Stimulated activated CD4-positive, alpha-beta T cell treated with anti-CD3 and anti-CD28 coated beads, Interleukin-4, amount 100 ng/mL, for 24 hours (primary cell): ENCODE data around the gene TMOD1.
"Not testable (repeated sequence)": the region's sequence is repeated elsewhere in the genome, so short reads cannot be mapped to it uniquely, and the experiment has no call there.

ENCODE experiments used
- DNase-seq: peaks from one replicate; pipeline ENCODE4 v3.0.0-alpha.2; 2020

Gene TMOD1

DNA sequence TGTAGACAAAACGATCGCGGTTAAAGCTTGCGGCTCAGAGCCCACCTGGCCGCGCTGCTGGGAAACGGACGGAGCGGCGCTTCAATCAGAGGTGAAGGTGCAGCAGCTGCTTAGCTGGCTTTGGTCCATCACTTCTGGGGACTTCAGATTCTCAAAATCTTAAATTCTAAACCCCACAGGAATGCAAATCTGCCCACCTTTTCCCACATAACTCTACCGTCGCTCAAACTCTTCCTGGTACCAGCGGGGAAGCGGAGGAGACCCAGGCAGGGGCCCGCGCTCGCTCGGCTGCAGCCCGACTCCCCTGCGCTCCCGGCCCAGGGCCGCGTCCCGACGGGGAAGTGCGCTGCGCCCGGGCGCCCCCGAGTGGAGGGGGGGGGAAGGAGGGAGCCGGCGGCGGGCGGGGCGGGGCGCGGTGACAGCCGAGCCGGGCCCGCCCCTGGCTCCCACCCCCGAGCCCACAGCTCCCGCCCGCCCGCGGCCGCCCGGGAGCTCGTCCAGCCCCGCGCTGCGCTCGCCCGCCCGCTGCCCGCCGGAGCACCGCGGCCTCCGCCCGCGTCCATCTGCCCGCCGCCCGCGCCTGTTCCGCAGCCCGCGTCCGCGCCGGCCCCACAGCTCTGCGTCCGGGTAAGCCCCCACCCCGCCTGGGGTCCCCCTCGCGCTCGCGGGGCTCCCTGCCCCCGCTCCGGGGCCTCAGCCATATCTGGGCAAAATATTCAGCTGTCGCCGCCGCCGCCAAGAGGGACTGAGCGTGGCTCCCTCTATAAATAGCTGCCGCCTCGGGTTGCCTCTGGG is at the start of gene TMOD1:
Gene TMOD1 (plus strand): TSS at position 490 of the 795 bp plus-strand sequence. CDS start 22,523 bp downstream, outside the sequence.
- DNase-seq = peak; percentile 27

DNA sequence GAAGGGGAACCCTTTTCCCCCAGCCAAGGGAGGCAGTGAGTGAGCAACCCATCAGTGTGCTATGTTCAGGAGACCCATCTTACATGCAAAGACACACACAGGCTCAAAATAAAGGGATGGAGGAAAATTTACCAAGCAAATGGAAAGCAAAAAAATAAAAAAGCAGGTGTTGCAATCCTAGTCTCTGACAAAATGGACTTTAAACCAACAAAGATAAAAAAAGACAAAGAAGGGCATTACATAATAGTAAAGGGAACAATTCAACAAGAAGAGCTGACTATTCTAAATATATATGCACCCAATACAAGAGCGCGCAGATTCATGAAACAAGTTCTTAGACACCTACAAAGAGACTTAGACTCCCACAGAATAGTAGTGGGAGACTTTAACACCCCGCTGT is 47.9 kb upstream of the TMOD1 start:
- not testable (repeated sequence) for DNase-seq

DNA sequence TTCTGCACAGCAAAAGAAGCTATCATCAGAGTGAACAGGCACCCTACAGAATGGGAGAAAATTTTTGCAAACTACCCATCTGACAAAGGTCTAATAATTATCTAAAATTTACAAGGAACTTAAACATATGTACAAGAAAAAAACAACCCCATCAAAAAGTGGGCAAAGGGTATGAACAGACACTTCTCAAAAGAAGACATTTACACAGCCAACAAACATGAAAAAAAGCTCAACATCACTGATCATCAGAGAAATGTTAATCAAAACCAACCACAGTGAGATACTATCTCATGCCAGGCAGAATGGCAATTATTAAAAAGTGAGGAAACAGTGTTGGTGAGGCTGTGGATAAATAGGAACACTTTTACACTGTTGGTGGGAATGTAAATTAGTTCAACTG is 44.6 kb upstream of the TMOD1 start:
- not testable (repeated sequence) for DNase-seq

DNA sequence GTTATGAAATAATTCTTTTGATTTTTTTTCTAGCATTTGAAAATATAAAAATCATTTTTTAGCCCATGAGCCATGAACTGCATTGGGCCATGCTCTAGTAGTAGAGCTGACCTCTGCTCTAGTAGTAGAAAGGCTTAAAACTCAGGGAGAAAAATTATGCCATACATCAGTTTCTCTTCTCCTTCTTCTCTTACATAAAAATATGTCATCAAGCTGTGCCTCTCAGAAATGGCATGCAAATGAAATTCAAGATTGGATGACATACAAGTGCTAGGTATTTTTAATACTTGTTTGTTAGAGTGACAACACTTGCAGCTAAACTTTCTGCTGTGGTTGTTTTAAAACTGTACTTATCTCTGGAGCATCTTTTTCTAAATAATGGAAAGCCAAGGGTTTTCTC is 42.1 kb upstream of the TMOD1 start:
- DNase-seq = no peak

DNA sequence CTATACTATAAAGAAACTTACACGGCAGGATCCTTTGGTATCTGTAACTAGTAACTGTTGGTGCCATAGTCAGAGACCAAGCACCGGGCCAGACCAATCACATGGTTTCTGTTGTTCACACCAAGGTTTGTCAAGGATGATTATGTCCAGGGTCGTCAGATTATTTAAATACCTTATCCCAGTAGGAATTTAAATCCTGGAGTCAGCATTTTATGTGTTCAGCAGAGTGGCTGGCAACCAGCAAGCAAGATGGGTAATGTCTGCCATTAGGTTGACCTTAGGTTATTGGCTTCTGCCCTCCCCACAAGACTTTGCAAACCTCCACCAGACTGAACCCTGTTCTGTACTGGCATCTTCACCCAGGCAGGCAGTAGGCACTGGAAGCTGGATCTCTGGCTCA is 39.3 kb upstream of the TMOD1 start:
- no peak for DNase-seq

DNA sequence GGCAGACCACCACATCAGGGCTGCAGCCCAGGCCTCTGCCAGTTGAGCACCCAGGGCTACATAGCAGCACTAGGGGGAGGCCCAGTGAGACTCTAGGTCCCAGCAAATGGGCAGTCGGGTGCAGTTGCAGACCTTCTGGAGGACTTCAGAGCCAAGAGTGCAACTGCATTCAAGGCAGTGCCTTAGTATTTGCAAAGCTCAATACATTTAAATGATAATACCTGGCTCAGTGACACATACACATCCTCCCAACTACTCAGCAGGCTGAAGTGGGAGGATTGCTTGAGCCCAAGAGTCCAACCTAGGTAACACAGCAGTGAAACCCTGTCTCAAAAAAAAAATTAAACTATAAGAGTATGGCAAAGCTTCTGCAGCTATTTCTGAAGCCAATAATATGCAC is 38.6 kb upstream of the TMOD1 start:
- DNase-seq = no peak

DNA sequence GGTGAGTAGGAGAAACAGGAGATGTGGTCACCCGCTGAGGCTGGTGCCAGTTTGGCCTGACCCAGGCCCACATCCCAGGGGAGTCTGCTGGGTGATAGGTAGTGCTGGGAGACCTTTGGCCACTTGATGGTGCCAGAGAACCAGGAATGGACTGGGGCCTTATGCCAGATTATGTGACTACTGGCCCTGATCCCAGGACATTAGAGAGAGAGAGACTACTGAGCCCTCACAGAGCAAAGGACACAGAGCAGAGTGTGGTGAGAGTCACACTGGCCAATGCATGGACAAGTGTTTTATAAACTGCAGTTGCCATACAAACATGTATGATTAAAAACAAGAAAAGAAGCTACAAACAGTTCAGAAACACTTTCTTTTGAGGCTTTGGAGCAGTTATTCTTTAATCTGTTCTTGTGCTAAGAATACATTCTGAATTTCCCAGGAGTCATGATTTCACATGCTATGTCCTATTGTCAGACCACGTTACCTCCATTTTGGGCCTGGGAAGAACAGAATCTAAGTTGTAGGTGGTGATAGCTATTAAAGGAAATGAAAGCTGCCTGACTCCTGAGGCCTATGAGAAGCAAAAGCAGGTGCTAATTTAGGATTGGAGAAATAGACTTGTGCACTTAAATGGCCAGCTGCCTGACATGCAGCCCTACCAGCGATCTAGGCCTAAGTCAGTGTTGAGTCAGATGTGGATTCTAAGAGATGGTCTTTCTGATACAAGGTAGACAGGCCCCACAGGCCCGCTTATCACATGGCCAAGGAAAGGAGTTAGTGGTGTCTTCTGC is 32.6 kb upstream of the TMOD1 start:
- peak; percentile 36 for DNase-seq

DNA sequence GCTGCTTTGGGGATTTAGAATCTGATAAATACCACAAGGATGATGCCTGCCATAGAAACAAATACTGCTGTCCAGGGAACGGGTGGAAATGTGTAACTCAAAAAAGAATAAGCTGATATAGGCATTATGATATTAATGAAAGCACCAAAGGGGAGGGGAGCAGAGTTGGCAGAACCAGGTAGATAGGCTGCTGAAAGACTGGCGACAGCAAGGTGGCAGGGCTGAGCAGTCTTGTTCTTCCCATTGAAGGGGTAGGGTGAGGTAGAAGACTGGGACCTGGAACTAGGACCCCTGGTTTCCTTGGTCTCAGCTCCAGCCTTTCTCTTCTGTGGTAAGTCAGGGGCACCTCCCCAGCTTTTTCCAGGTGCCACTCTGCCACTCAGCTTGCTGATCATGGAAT is 31.4 kb upstream of the TMOD1 start:
- DNase-seq = no peak

DNA sequence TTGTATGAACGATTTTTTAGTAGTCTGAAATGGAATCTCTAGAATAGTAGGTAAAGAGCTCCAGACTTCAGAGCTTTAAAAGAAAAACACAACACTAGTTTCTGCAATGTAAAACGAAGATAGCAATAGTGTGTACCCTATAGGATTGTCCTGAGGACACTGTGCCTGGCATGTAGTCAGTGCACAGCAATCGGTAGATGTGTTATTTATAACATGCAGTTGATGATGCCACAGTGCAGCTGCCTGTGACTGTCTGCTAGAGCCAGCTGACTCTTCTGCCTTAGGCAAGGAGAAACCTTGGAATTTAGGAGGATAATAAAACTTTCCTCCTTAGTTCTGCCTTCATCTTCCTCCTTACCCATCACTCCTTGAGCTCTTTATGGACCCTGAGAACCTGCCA is 27.7 kb upstream of the TMOD1 start:
- DNase-seq = no peak

DNA sequence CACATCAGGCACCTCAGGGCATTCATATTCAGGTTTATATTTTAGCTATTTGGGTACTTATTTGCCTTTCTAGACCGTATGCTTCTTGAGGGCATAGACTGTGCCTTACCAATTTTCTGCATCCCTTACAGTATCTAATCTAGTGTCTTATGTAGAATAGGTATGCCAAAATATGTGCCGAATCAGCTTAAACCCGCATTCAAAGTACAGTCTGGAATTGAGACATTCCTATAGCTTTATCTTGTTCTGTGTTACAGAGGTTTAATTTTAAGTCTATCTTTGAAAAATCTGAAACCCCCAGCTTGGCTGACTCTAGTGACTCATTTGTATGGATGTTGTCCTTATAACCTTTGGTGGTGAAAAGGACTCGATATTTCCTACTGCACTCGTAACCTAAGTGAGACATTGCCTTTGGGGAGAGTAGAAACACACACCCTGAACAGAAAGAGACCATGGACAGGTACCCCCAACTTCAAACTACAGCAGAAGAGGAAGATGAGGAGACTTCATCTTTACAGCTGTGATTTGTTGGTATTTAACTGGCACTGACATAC is 27.0 kb upstream of the TMOD1 start:
- DNase-seq = no peak

DNA sequence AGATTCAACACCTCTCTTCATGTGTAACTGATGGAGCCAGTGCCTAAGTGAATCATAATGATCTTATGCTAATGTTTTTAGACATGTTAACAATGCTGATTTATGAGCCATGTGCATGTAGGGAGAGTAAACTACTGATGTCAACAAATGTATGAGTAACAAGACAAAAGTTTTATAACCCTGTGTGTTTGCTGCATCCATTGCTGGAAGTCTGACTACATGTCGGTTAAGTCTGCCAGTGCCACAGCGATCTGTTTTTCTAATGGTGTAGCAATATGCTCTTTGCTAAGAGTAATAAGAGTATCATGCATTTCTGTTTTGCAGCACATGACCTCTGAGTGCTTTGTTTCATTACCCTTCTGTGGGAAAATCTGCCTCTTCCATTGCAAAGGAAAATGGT is 26.4 kb upstream of the TMOD1 start:
- DNase-seq = no peak

DNA sequence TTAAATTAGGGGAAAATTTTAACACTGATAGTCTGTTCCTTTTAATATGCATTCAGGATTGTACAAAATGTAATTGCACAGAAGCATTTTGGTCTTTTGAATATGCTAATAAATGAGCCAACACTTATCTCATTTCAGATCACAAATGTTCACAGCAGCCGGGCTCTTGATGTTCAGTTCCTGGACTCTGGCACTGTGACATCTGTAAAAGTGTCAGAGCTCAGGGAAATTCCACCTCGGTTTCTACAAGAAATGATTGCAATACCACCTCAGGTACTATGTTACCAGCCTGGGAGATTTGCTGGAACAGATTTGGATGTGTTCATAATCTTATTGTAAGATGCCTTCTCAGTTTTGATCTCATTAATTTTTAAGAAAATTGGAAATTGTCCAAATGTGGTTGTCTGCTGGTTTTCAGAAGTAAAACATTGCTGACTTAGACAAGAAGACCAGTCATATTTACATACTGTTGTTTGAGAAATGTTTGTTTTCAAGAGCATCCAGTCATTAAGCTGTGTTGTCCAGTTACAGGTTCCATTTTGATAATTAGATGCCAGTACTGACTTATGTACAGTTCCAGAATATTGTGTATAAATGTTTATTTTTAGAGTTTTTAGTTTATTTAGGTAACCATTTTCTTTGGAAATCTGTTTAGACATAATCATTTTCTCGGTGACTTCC is 23.0 kb upstream of the TMOD1 start:
- no peak for DNase-seq

DNA sequence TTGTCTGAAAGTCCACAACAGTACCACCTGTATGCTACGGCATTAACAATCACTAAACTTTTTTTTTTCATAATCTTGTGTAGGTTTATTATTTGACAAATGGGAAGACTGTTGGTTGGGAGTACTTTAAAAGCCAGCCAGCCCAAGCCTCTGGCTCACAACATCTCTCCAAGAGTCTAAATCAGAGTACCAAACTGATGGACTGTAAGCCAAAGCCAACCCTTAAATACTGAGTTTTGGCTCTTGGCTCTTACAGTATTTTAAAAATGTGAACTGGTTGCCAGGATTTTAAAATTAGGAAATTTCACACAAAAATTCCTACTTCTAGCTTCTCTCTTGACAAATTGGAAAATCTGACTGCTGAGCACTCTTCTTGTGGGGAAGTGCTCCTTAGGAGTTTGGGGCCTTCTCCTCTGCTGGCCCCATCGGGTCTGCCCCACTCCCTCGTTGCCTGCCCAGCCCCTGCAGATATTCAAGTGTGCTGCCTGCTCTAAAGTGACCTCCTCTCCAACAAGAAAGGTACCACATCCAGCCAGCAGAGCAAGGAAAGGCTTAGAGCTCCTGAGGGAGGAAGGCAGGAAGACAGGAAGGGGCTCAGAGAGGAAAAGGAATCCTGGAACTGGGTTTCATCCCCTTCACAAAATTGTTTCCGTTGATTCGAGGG is 21.8 kb upstream of the TMOD1 start:
- DNase-seq = no peak

DNA sequence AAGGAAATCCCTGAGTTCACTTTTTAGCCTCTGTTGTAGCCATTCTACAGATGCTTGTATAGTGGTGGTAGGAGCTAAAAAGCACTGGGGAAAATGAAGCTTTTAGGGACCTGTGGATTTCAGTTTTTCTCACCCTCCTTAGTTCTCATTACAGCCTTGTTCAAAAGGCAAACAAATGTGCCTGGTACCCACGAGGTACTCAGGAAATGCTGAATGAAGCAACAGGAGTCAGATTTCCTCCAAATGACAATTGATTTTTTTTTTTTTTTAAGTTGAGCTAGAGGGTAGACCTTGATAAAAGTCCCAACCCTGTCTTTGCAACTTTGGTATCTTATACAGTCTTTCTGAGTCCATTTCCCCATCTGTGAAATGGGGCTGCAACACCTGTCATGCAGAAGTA is 21.3 kb upstream of the TMOD1 start:
- no peak for DNase-seq

DNA sequence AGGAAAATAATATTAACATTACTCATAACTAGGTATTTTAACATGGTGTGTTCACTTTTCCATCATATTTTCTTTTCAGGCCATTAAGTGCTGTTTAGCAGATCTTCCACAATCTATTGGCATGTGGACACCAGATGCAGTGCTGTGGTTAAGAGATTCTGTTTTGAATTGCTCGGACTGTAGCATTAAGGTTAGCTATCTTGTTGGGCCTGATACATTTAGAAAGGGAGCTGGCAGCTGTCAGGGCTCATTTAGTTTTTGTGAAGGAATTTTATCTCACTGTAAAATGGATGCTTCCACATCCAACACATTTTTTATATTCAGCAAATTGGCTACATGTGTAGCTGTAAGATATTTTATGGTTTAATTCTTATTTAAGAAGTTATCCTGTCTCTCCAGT is 20.7 kb upstream of the TMOD1 start:
- no peak for DNase-seq

DNA sequence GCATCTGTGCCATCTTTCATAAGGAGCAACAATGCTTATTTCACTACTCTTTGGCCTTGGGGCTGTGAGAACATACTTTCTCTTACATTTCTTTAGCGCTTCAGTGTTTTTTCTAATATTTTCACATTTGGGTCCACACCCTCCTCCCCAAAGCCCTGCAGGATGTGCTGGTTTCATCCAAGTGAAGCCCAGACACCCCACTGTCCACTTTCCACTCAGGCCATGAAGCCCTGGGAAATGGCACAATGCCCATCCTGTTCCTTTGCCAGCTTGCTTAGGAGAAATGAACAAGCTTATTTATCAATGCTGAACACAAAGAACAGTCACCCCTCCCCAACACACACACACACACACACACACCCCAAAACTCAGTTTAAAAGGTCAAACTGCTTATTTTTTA is 17.3 kb upstream of the TMOD1 start:
- no peak for DNase-seq

DNA sequence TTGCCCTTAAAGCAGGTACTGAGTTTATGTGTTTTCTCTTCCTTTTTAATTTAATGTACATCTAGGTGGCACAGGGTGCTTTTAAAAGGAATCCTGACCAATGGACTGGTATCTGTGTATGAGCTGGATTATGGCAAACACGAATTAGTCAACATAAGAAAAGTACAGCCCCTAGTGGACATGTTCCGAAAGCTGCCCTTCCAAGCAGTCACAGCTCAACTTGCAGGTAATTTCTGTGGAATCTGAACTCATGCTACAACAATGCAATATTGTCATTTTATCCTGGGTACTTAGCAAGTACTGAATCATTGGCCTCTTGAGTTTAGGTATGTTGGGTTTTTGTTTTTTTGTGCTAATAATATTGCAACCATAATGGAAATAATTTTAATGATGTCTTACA is 14.4 kb upstream of the TMOD1 start:
- DNase-seq = no peak

DNA sequence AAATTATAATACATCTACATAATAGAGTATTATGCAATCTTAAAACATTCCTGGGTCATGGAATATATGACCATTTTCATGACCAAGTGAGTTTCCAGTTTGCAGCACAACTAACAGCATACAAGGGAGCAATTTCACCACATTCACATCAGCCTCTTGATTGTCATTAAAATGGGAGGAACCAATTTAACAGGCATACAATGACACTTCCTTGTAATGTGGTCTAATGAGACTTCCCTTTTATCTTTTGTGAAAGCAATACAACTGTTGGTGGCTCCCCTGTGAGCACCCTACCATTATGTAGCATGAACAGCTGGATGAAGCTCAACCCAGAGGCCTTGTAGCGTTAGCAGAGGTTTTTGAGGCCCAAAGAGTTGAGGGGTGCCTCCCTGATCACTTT is 13.6 kb upstream of the TMOD1 start:
- DNase-seq = no peak

DNA sequence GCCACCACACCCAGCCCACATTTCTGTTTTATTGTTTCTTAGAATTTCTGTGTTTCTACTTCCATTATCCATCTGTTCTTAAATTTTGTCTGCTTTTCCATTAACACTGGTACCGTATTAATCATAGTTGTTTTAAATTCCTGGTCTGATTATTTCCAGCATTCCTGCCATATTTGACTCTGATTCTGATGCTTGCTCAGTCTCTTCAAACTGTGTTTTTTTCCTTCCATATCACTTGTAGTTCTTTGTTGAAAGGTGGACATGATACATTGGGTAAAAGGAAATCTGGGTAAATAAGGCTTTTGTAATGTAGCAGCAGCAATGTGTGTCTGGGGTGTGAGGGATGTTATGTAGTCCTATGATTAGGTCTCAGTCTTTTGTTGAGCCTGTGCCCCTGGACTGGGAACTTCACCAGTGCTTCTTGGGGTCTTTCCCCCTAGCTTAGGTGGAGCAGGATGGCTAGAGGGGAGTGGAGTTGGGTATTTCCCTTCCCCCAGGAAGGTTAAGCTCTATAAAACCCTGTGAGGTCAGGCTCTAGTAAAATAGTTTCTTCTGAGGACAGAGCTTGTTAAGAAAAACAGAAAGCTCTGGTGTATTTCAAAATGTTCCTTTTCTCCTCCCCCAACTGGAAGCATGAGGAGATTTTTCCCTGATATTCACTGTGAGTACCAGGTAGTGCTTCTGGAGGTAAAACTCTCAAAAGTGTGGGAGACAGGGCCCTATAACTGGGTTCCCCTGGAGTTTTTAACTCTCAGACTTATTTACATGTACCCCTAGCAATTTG is 10.1 kb upstream of the TMOD1 start:
- no peak for DNase-seq

DNA sequence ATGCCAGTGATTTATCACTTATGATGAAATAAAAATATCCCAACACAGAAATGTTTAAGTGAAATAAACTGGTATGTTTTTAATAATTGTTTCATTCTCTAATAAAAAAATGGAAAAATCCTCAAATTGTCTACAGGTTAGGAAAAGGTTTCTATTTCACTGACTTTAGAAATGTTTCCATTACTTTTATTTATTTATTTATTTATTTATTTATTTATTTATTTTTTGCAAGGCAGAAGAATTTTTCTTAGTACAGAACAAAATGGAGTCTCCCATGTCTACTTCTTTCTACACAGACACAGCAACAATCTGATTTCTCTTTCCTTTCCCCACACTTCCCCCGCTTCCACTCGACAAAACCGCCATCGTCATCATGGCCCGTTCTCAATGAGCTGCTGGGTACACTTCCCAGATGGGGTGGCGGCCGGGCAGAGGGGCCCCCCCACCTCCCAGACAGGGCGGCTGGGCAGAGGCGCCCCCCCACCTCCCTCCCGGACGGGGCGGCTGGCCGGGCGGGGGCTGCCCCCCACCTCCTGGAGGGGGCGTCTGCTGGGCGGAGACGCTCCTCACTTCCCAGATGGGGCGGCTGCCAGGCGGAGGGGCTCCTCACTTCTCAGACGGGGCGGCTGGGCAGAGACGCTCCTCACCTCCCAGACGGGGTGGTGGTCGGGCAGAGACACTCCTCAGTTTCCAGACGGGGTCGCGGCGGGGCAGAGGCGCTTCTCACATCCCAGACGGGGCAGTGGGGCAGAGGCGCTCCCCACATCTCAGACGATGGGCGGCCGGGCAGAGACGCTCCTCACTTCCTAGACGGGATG is 3.7 kb upstream of the TMOD1 start:
- DNase-seq = not testable (repeated sequence)

DNA sequence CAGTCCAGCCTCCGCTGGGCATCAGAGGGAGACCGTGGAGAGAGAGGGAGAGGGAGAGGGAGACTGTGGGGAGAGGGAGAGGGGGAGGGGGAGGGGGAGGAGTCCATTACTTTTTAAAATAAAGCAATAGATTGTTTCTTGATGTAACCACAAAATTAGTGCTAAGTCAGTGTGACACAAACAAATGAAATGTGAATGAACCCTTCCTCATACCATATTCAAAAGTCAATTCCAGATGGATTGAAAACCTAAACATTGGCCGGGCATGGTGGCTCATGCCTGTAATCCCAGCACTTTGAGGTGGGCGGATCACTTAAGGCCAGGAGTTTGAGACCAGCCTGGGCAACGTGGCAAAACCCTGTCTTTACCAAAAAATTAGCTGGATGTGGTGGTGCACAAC is 2.6 kb upstream of the TMOD1 start:
- DNase-seq = not testable (repeated sequence)
